Endodermal cell (in vitro differentiated cells): Measurements from ENCODE around the gene ARHGDIG. TPM values are rescaled to one million over a fixed set of nuclear protein-coding genes. Genes with fewer than 3 reads are reported as not detected.

Source experiments
- DNase-seq: peaks from one replicate; pipeline ENCODE4 v3.0.0-alpha.2; 2017
- H3K27ac ChIP-seq: 2 replicates; pipeline ENCODE4 v1.5.1; 2013; ENCODE audit warnings: mild to moderate bottlenecking, low read depth, low read length, moderate library complexity
- H3K27me3 ChIP-seq: 2 replicates; pipeline ENCODE4 v1.6.1; 2013; ENCODE audit warnings: mild to moderate bottlenecking, low read length, moderate library complexity; ENCODE audit not compliant: insufficient read depth, control insufficient read depth, poor library complexity, severe bottlenecking
- H3K36me3 ChIP-seq: 2 replicates; pipeline ENCODE4 v1.7.0; 2013; ENCODE audit warnings: mild to moderate bottlenecking, low read length, moderate library complexity; ENCODE audit not compliant: control insufficient read depth, insufficient read depth
- H3K4me1 ChIP-seq: one replicate; pipeline ENCODE4 v1.7.0; 2013; ENCODE audit warnings: low read length; ENCODE audit not compliant: control insufficient read depth, insufficient read depth
- H3K4me3 ChIP-seq: 2 replicates; pipeline ENCODE4 v1.5.1; 2013; ENCODE audit warnings: mild to moderate bottlenecking, low read length, moderate library complexity
- H3K9ac ChIP-seq: 2 replicates; pipeline ENCODE4 v1.6.1; 2013; ENCODE audit warnings: mild to moderate bottlenecking, low read length, moderate library complexity; ENCODE audit not compliant: poor library complexity, severe bottlenecking; ENCODE audit errors: extremely low read depth
- H3K9me3 ChIP-seq: 2 replicates; pipeline ENCODE4 v1.6.1; 2013; ENCODE audit warnings: mild to moderate bottlenecking, low read length, moderate library complexity; ENCODE audit not compliant: control insufficient read depth
- H3K27ac Mint-ChIP-seq: 2 replicates; pipeline ENCODE4 v1.8.0; 2020; ENCODE audit warnings: mixed read lengths
- H3K27me3 Mint-ChIP-seq: 2 replicates; pipeline ENCODE4 v1.8.0; 2021; ENCODE audit warnings: mild to moderate bottlenecking, mixed read lengths; ENCODE audit not compliant: insufficient read depth
- H3K36me3 Mint-ChIP-seq: 2 replicates; pipeline ENCODE4 v1.8.0; 2020; ENCODE audit warnings: low read depth, mixed read lengths
- H3K4me1 Mint-ChIP-seq: 2 replicates; pipeline ENCODE4 v1.8.0; 2020; ENCODE audit warnings: mixed read lengths
- H3K4me3 Mint-ChIP-seq: 2 replicates; pipeline ENCODE4 v1.8.0; 2020; ENCODE audit warnings: mild to moderate bottlenecking, moderate library complexity, mixed read lengths
- H3K9me3 Mint-ChIP-seq: 2 replicates; pipeline ENCODE4 v1.8.0; 2020; ENCODE audit warnings: mild to moderate bottlenecking, mixed read lengths
- WGBS, 2 experiments: methylation state at CpG; one replicate each; pipeline versions ENCODE4 v1.1.5 to v1.1.7; 2013; ENCODE audit warnings: missing lambda C conversion rate in 2 of 2, mixed read lengths in 1 of 2; ENCODE audit not compliant: insufficient coverage in 1 of 2, insufficient read length in 1 of 2; 5-methylcytosine and 5-hydroxymethylcytosine counted together
- total RNA-seq, 2 donors: library from RNA; stranded (reverse); fragmentation: NEBNext Ultra II Directional in 1 of 2; extraction: Animal tissue kit (Norgen Biotek cat#: 25700) in 1 of 2; gene quantifications; 2 replicates in 1 of 2; 3 replicates in 1 of 2; pipeline ENCODE4 v1.2.1, GENCODE V29; 2021
- TF ChIP-seq, protein P1 (sequence below): fragments of 200-600 bp; sonication (generic); conservative IDR thresholded peaks from 2 replicates; pipeline ENCODE4 v1.5.0; 2021; ENCODE audit warnings: antibody characterized with exemption, mild to moderate bottlenecking

Gene ARHGDIG
- total RNA-seq, 2 donors from 2014 or later: 6.8 to 19.2 TPM

DNA sequence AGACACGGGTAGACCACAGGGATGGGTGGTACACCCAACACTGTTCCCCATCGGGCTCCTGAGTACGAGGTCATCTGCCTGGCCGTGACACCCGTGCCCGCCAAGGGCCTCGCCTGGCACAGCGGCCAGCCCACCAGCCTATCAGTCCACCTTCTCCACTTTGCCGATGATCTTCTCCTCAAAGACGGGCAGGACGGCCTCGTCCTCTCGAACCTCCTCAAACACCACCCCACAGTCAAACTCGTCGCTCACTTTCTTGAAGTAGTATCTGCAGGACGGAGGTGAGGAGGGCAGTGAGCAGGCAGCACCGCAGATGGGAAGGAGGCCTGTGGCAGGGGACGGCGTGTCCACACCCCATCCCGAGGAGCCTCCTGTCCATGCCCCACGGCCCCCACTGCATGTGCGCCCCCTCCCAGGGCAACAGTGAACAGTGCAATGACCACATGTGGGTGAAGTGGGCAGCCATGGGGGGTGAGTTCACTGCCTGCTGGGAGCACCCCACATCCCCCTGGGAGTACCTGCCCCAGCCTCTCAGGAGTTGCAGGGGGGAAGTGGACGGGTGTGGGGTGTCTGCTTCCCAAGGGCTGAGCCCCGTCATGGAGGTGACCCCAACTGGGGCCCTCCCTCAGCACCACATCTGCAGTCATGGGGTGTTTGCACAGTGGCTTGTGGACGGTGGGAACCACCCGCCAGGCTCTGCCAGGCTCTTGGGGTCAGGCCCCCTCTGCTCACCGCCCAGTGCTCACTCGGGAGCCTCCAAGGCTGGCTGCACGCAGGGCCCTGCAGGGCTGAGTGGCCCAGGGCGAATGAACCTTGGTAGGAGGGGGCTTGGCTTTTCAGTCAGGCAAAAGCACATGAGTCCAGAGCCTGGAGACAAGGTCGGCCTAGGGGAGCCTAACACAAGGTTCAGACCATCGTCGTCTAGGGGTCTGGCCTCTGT lies 7.9 kb downstream of the ARHGDIG start:
- H3K9ac ChIP-seq: no peak overlapping the region
- H3K36me3 Mint-ChIP-seq: peaks cover 39% of the 10 kb centered on the region
- no peaks in the 10 kb centered on the region for H3K4me1 Mint-ChIP-seq
- H3K4me3 ChIP-seq: no peak overlapping the region
- H3K36me3 ChIP-seq: peaks cover 25% of the 10 kb centered on the region
- H3K27ac Mint-ChIP-seq: no peak overlapping the region
- H3K4me1 ChIP-seq: no peaks in the 10 kb centered on the region
- peaks cover 8% of the 10 kb centered on the region for H3K9me3 Mint-ChIP-seq
- H3K27me3 Mint-ChIP-seq: no peaks in the 10 kb centered on the region
- no peak overlapping the region for H3K27ac ChIP-seq
- TF ChIP-seq, protein P1, sequence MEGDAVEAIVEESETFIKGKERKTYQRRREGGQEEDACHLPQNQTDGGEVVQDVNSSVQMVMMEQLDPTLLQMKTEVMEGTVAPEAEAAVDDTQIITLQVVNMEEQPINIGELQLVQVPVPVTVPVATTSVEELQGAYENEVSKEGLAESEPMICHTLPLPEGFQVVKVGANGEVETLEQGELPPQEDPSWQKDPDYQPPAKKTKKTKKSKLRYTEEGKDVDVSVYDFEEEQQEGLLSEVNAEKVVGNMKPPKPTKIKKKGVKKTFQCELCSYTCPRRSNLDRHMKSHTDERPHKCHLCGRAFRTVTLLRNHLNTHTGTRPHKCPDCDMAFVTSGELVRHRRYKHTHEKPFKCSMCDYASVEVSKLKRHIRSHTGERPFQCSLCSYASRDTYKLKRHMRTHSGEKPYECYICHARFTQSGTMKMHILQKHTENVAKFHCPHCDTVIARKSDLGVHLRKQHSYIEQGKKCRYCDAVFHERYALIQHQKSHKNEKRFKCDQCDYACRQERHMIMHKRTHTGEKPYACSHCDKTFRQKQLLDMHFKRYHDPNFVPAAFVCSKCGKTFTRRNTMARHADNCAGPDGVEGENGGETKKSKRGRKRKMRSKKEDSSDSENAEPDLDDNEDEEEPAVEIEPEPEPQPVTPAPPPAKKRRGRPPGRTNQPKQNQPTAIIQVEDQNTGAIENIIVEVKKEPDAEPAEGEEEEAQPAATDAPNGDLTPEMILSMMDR: no peak
- no peak for DNase-seq
- H3K27me3 ChIP-seq: no peaks in the 10 kb centered on the region
- H3K9me3 ChIP-seq: no peaks in the 10 kb centered on the region
- no peak overlapping the region for H3K4me3 Mint-ChIP-seq
- WGBS, 2 experiments: 94 to 96% methylated on average over 18 to 33 of the region's 33 CpGs

DNA sequence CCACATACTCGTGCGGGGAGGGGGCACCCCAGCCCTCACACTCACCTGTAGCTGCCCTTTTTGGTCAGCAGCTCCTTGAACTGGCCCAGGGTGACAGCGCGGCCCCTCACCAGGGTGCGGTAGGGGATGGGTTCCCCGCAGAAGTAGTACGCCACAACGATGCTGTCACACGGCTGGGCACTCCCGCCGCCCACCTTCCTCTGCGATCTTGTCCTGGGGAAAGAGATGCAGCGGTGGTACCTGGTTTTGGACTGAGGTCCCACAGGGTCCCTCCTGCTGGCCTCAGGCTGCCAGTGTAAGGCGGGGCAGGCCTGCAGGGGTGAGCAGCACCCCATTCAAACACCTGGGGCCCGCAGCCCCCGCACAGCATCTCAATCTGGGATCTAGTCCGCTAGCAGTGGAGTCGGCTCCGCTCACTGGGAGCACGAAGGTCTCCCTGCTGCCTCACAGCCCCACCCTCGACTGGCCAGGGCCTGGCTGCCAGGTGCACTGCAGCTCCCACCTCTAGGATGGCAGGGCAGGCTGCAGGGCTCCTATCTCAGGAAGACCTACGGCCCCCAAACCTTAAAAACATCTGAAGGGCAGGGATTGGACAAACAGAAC lies 9.1 kb downstream of the ARHGDIG start:
- TF ChIP-seq, protein P1: no peak
- Mint-ChIP-seq H3K4me3 (no peak overlapping the region), H3K4me1 (no peaks in the 10 kb centered on the region), H3K27ac (no peak overlapping the region), H3K27me3 (no peaks in the 10 kb centered on the region), H3K9me3 (peaks cover 6% of the 10 kb centered on the region), H3K36me3 (peaks cover 39% of the 10 kb centered on the region)
- Histone ChIP-seq H3K9me3 (no peaks in the 10 kb centered on the region), H3K4me3 (no peak overlapping the region), H3K9ac (no peak overlapping the region), H3K4me1 (no peaks in the 10 kb centered on the region), H3K27me3 (no peaks in the 10 kb centered on the region), H3K36me3 (peaks cover 25% of the 10 kb centered on the region), H3K27ac (no peak overlapping the region)
- WGBS, 2 experiments: 95 to 96% methylated on average over 13 to 22 of the region's 22 CpGs
- no peak for DNase-seq

DNA sequence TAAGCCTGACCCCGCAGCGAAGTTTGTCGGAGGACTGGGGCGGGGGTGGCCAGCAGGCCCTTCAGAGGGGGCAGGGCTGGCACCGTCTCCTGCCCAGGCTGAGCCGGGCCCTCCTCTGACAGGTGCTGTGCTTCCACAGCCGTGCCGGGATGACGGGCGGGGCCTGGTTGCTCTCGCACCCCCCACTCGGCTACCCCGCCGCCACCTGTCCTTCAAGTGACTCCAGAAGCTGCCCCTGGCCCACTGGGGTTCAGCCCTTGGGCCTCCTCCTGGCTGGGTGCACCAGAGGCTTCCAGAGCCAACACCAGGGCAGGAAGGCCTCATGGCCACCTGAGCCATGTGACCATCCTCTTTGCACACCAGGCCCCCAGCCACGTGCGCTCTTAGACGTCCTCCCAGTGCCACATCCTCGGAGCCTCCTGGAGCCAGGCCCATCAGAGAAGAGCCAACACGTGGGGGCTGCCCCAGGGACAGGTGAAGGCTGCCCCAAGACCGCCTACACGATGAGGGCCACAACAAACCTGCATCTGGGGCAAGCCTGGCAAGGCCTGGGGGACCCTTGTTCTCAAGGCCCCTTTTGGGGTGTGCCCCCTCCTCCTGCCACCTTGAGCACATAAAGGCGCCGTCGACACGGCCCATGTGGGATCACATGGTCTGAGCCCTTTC lies 9.8 kb downstream of the ARHGDIG start:
- no peaks in the 10 kb centered on the region for H3K4me1 ChIP-seq
- peaks cover 6% of the 10 kb centered on the region for H3K9me3 Mint-ChIP-seq
- TF ChIP-seq, protein P1: no peak
- H3K4me1 Mint-ChIP-seq: no peaks in the 10 kb centered on the region
- H3K4me3 ChIP-seq: no peak overlapping the region
- no peaks in the 10 kb centered on the region for H3K9me3 ChIP-seq
- no peak for DNase-seq
- WGBS, 2 experiments: 96 to 97% methylated on average over 20 to 25 of the region's 25 CpGs
- peaks cover 38% of the 10 kb centered on the region for H3K36me3 Mint-ChIP-seq
- H3K27me3 Mint-ChIP-seq: no peaks in the 10 kb centered on the region
- H3K9ac ChIP-seq: no peak overlapping the region
- no peak overlapping the region for H3K27ac Mint-ChIP-seq
- H3K27ac ChIP-seq: no peak overlapping the region
- H3K4me3 Mint-ChIP-seq: no peak overlapping the region
- H3K36me3 ChIP-seq: peaks cover 25% of the 10 kb centered on the region
- no peaks in the 10 kb centered on the region for H3K27me3 ChIP-seq
